ENCODE measurements around the gene PFKFB2.

Gene PFKFB2

GRCh38 chr1:207032528-207033017, 20.5 kb upstream of the PFKFB2 start, which contains the start of gene C1orf116:
Gene C1orf116 (minus strand): TSS chr1:207032756. CDS start chr1:207027598, 5,158 bp downstream.
- H3K27ac Mint-ChIP-seq = no peak within 1 kb of the TSS

GRCh38 chr1:207033302-207033701, 19.8 kb upstream of the PFKFB2 start:
- Mint-ChIP-seq H3K4me3 (no peak overlapping the region), H3K27ac (no peak overlapping the region), H3K27me3 (ENCODE audit: low read depth, poor library complexity) (peaks cover 55% of the 10 kb centered on the region), H3K36me3 (ENCODE audit: low read depth) (no peaks in the 10 kb centered on the region), H3K4me1 (peaks cover 15% of the 10 kb centered on the region), H3K9me3 (no peaks in the 10 kb centered on the region)
- TF ChIP-seq CTCF (IDR thresholded peaks at IDR 0.05) = no peak
- DNase-seq = no peak

More at GRCh38 chr1:207032528-207033017, 20.5 kb upstream of the PFKFB2 start, which contains the start of gene C1orf116:
- no peak within 1 kb of the TSS for H3K4me3 Mint-ChIP-seq
- peaks cover 59% of the 10 kb centered on the region for H3K27me3 Mint-ChIP-seq (ENCODE audit: low read depth, poor library complexity)
- peaks cover 15% of the 10 kb centered on the region for H3K4me1 Mint-ChIP-seq
- no peak for DNase-seq
- no peak for TF ChIP-seq CTCF (IDR thresholded peaks at IDR 0.05)
- no peaks in the 10 kb centered on the region for H3K36me3 Mint-ChIP-seq (ENCODE audit: low read depth)
- H3K9me3 Mint-ChIP-seq = no peaks in the 10 kb centered on the region

GRCh38 chr1:207034208-207034607, 18.9 kb upstream of the PFKFB2 start:
- peaks cover 47% of the 10 kb centered on the region for H3K27me3 Mint-ChIP-seq (ENCODE audit: low read depth, poor library complexity)
- H3K4me1 Mint-ChIP-seq = peaks cover 15% of the 10 kb centered on the region
- H3K36me3 Mint-ChIP-seq (ENCODE audit: low read depth) = no peaks in the 10 kb centered on the region
- no peak overlapping the region for H3K27ac Mint-ChIP-seq
- no peaks in the 10 kb centered on the region for H3K9me3 Mint-ChIP-seq
- no peak for DNase-seq
- no peak for TF ChIP-seq CTCF (IDR thresholded peaks at IDR 0.05)
- H3K4me3 Mint-ChIP-seq = no peak overlapping the region

- TF ChIP-seq CTCF (IDR thresholded peaks at IDR 0.05) = no peak
- Mint-ChIP-seq H3K36me3 (ENCODE audit: low read depth) (no peaks in the 10 kb centered on the region), H3K4me3 (no peak overlapping the region), H3K4me1 (peaks cover 15% of the 10 kb centered on the region), H3K9me3 (no peaks in the 10 kb centered on the region), H3K27me3 (ENCODE audit: low read depth, poor library complexity) (peaks cover 39% of the 10 kb centered on the region), H3K27ac (no peak overlapping the region)
- DNase-seq = no peak
These were observed 18.1 kb upstream of the PFKFB2 start for GRCh38 chr1:207034998-207035397.

- DNase-seq = no peak
- Mint-ChIP-seq H3K36me3 (ENCODE audit: low read depth) (no peaks in the 10 kb centered on the region), H3K27me3 (ENCODE audit: low read depth, poor library complexity) (peaks cover 29% of the 10 kb centered on the region), H3K4me1 (peaks cover 15% of the 10 kb centered on the region), H3K27ac (no peak overlapping the region), H3K4me3 (no peak overlapping the region), H3K9me3 (no peaks in the 10 kb centered on the region)
- no peak for TF ChIP-seq CTCF (IDR thresholded peaks at IDR 0.05)
These were observed 17.1 kb upstream of the PFKFB2 start for GRCh38 chr1:207035877-207036551.

GRCh38 chr1:207036865-207037264, 16.2 kb upstream of the PFKFB2 start:
- DNase-seq = no peak
- no peak for TF ChIP-seq CTCF (IDR thresholded peaks at IDR 0.05)
- no peaks in the 10 kb centered on the region for H3K36me3 Mint-ChIP-seq (ENCODE audit: low read depth)
- H3K27me3 Mint-ChIP-seq (ENCODE audit: low read depth, poor library complexity) = peaks cover 20% of the 10 kb centered on the region
- H3K27ac Mint-ChIP-seq = no peak overlapping the region
- H3K4me1 Mint-ChIP-seq = peaks cover 15% of the 10 kb centered on the region
- no peaks in the 10 kb centered on the region for H3K9me3 Mint-ChIP-seq
- no peak overlapping the region for H3K4me3 Mint-ChIP-seq
